HEK293 (cell line): Measurements from ENCODE around the gene ATP5MC2.

Source experiments
- CTCF ChIP-seq: fragments of 450-650 bp; formaldehyde crosslinking; IDR thresholded peaks from 2 replicates; pipeline ENCODE4 v1.5.1; 2016; ENCODE audit warnings: missing biosample characterization, missing genetic modification characterization
- GLIS1 ChIP-seq: fragments of 450-650 bp; formaldehyde crosslinking; IDR thresholded peaks from 2 replicates; pipeline ENCODE4 v1.5.1; 2016; ENCODE audit warnings: missing biosample characterization, missing genetic modification characterization
- KLF16 ChIP-seq: fragments of 450-650 bp; formaldehyde crosslinking; IDR thresholded peaks from 2 replicates; pipeline ENCODE4 v1.5.1; 2017; ENCODE audit warnings: missing biosample characterization, missing genetic modification characterization
- KLF9 ChIP-seq: fragments of 450-650 bp; formaldehyde crosslinking; IDR thresholded peaks from 2 replicates; pipeline ENCODE4 v1.5.1; 2016; ENCODE audit warnings: missing biosample characterization, missing genetic modification characterization, low read depth
- REPIN1 ChIP-seq: fragments of 450-650 bp; formaldehyde crosslinking; IDR thresholded peaks from 2 replicates; pipeline ENCODE4 v1.5.1; 2017; ENCODE audit warnings: missing biosample characterization, missing genetic modification characterization, low read depth
- ZNF311 ChIP-seq: fragments of 450-650 bp; formaldehyde crosslinking; IDR thresholded peaks from 2 replicates; pipeline ENCODE4 v1.5.1; 2017; ENCODE audit warnings: missing biosample characterization, missing genetic modification characterization, borderline replicate concordance
- ZNF324 ChIP-seq: fragments of 450-650 bp; formaldehyde crosslinking; IDR thresholded peaks from 2 replicates; pipeline ENCODE4 v1.5.1; 2016; ENCODE audit warnings: missing biosample characterization, missing genetic modification characterization
- ZNF626 ChIP-seq: fragments of 450-650 bp; sonication (Bioruptor Pico); formaldehyde crosslinking; IDR thresholded peaks from 2 replicates; pipeline ENCODE4 v1.5.1; 2018; ENCODE audit warnings: missing biosample characterization, missing genetic modification characterization, inconsistent platforms
- ZNF785 ChIP-seq: fragments of 450-650 bp; formaldehyde crosslinking; IDR thresholded peaks from 2 replicates; pipeline ENCODE4 v1.5.1; 2016; ENCODE audit warnings: missing biosample characterization, missing genetic modification characterization
- TF ChIP-seq, protein P1 (sequence below): fragments of 450-650 bp; IDR thresholded peaks from 2 replicates; pipeline ENCODE4 v1.5.1; 2018; ENCODE audit warnings: missing biosample characterization, missing genetic modification characterization

DNA sequence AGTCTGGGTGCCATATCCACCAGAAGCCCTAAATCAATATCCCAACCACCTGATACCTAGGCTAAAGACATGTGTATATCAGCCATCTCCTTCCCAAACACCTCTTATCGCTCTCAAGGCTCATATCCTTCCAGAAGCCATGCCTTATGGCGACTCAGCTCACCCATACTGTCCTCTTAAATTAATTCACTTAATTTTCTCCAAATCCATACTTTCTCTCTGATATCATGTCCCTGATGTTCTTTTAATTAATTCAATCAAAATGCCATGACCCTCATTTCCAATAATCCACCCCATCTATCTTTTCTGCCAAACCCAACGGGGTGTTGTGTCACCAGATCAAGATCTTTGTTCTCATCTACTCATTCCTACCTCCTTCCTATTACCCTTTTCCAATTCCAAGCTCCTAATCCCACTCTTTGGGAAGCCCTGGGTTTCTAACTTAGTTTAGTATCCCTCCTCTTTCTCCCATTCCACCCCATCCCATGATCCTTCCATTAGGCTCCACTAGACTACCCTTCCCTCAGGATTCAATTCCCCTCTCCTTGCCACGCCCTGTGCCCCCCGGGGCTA is 50.4 kb downstream of the ATP5MC2 start:
- TF ChIP-seq CTCF (tag by site-specific recombination) (no peak), KLF9 (tag by site-specific recombination) (peak; percentile 73), KLF16 (tag by site-specific recombination) (no peak), ZNF324 (tag by site-specific recombination) (no peak), ZNF311 (tag by site-specific recombination) (no peak), ZNF785 (no peak), ZNF626 (tag by site-specific recombination) (no peak), REPIN1 (0 out of 2 replicates have a peak, but pooled peaks have one; percentile 62), GLIS1 (tag by site-specific recombination) (no peak; the same call in none of the 2 replicates)
- TF ChIP-seq, protein P1, sequence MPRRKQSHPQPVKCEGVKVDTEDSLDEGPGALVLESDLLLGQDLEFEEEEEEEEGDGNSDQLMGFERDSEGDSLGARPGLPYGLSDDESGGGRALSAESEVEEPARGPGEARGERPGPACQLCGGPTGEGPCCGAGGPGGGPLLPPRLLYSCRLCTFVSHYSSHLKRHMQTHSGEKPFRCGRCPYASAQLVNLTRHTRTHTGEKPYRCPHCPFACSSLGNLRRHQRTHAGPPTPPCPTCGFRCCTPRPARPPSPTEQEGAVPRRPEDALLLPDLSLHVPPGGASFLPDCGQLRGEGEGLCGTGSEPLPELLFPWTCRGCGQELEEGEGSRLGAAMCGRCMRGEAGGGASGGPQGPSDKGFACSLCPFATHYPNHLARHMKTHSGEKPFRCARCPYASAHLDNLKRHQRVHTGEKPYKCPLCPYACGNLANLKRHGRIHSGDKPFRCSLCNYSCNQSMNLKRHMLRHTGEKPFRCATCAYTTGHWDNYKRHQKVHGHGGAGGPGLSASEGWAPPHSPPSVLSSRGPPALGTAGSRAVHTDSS (tag by site-specific recombination): no peak
